Measurements from ENCODE around the gene GPBP1.

GRCh38 chr5:57194653-57195052 is 20.8 kb downstream of the GPBP1 start:
- TF ChIP-seq CTCF (IDR thresholded peaks at IDR 0.05) (no peak), ESRRA (CRISPR knock-in tag; IDR thresholded peaks at IDR 0.05; ENCODE audit: borderline replicate concordance) (no peak), TEAD4 (CRISPR knock-in tag; IDR thresholded peaks at IDR 0.05) (no peak), USF2 (CRISPR knock-in tag; IDR thresholded peaks at IDR 0.05) (no peak), MLX (CRISPR knock-in tag; IDR thresholded peaks at IDR 0.05) (no peak), SP1 (CRISPR knock-in tag; conservative IDR thresholded peaks at IDR 0.05) (no peak), MAX (CRISPR knock-in tag; IDR thresholded peaks at IDR 0.05) (no peak), CREM (CRISPR knock-in tag; IDR thresholded peaks at IDR 0.05) (no peak), ZNF512 (CRISPR knock-in tag; IDR thresholded peaks at IDR 0.05; ENCODE audit: borderline replicate concordance) (no peak), ZMAT4 (CRISPR knock-in tag; IDR thresholded peaks at IDR 0.05) (no peak), NFYB (CRISPR knock-in tag; conservative IDR thresholded peaks at IDR 0.05; ENCODE audit: low read depth) (no peak), MXD4 (CRISPR knock-in tag; IDR thresholded peaks at IDR 0.05; ENCODE audit: borderline replicate concordance) (no peak), SOX15 (CRISPR knock-in tag; IDR thresholded peaks at IDR 0.05) (no peak), FOXP4 (CRISPR knock-in tag; IDR thresholded peaks at IDR 0.05) (no peak)
